IMR-90 (cell line): ENCODE data around the gene COL13A1. TPM values are rescaled to one million over a fixed set of nuclear protein-coding genes. Genes with fewer than 3 reads are reported as not detected.

Experiments used
- ATAC-seq: fragments of 200-7000 bp; cut with Tn5 transposase; 2 replicates; pipeline ENCODE4 v1.9.1; 2020; ENCODE audit warnings: low read depth, mild to moderate bottlenecking, moderate library complexity
- BruUV-seq: library from RNA; stranded (reverse); fragments of 400-500 nt; replicated peaks from 2 replicates; lab custom pipeline; 2021; lab: Mats Ljungman, UMichigan
- CTCF ChIA-PET: fragments of 300-600 bp; formaldehyde crosslinking; extraction: SDS; loops from one replicate; lab custom pipeline; 2021; ENCODE audit warnings: antibody characterized with exemption; lab: Yijun Ruan, JAX
- POLR2A ChIA-PET: fragments of 300-600 bp; sonication (Branson Sonifier 250); formaldehyde crosslinking; loops from one replicate; lab custom pipeline; 2022; ENCODE audit warnings: antibody characterized with exemption; ENCODE audit not compliant: unreplicated experiment; lab: Charles Lee
- DNase-seq: peaks from one replicate; pipeline ENCODE4 v3.0.0; 2013
- H2AFZ ChIP-seq: replicated peaks from 2 replicates; pipeline ENCODE3; 2013; ENCODE audit warnings: low read length, mild to moderate bottlenecking; ENCODE audit not compliant: poor library complexity
- H2AK5ac ChIP-seq: 2 replicates; pipeline ENCODE4 v1.6.1; 2013; ENCODE audit warnings: low read depth, low read length, inconsistent platforms
- H2AK9ac ChIP-seq: replicated peaks from 2 replicates; pipeline ENCODE3; 2013; ENCODE audit warnings: mild to moderate bottlenecking, low read depth, low read length, moderate library complexity; ENCODE audit not compliant: poor library complexity
- H2BK120ac ChIP-seq: 2 replicates; pipeline ENCODE4 v1.6.1; 2013; ENCODE audit warnings: low read depth, low read length, inconsistent platforms
- H2BK15ac ChIP-seq: 3 replicates; pipeline ENCODE4 v1.6.1; 2013; ENCODE audit warnings: low read depth, low read length, inconsistent platforms
- H2BK20ac ChIP-seq: 2 replicates; pipeline ENCODE4 v1.6.1; 2013; ENCODE audit warnings: low read depth, mild to moderate bottlenecking, inconsistent platforms, low read length, moderate library complexity
- H2BK5ac ChIP-seq: 2 replicates; pipeline ENCODE4 v1.6.1; 2013; ENCODE audit warnings: mild to moderate bottlenecking, low read depth, low read length, inconsistent platforms; ENCODE audit not compliant: poor library complexity, severe bottlenecking
- H3K14ac ChIP-seq: replicated peaks from 2 replicates; pipeline ENCODE4 v1.6.1; 2013; ENCODE audit warnings: low read depth, low read length, inconsistent platforms
- H3K18ac ChIP-seq: 2 replicates; pipeline ENCODE4 v1.6.1; 2013; ENCODE audit warnings: low read depth, low read length, control low read depth
- H3K23ac ChIP-seq: 2 replicates; pipeline ENCODE4 v1.6.1; 2013; ENCODE audit warnings: low read depth, low read length, inconsistent platforms
- H3K27ac ChIP-seq: 2 replicates; pipeline ENCODE4 v1.5.1; 2013; ENCODE audit warnings: mild to moderate bottlenecking, control low read depth, low read length; ENCODE audit not compliant: insufficient read depth
- H3K27me3 ChIP-seq: 2 replicates; pipeline ENCODE4 v1.6.1; 2013; ENCODE audit warnings: low read length; ENCODE audit not compliant: control insufficient read depth, insufficient read depth
- H3K36me3 ChIP-seq: 2 replicates; pipeline ENCODE4 v1.6.1; 2013; ENCODE audit warnings: low read length, mixed read lengths; ENCODE audit not compliant: control insufficient read depth, insufficient read depth
- H3K4ac ChIP-seq: 2 replicates; pipeline ENCODE4 v1.6.1; 2013; ENCODE audit warnings: low read depth, low read length, inconsistent platforms
- H3K4me1 ChIP-seq: 2 replicates; pipeline ENCODE4 v1.6.1; 2013; ENCODE audit warnings: low read length, mixed read lengths; ENCODE audit not compliant: control insufficient read depth, insufficient read depth
- H3K4me2 ChIP-seq: 2 replicates; pipeline ENCODE4 v1.6.1; 2013; ENCODE audit warnings: low read depth, mild to moderate bottlenecking, control low read depth, low read length, moderate library complexity
- H3K4me3 ChIP-seq: 2 replicates; pipeline ENCODE4 v1.5.1; 2013; ENCODE audit warnings: low read depth, mild to moderate bottlenecking, control low read depth, low read length, moderate library complexity; ENCODE audit not compliant: insufficient read depth
- H3K56ac ChIP-seq: 2 replicates; pipeline ENCODE4 v1.6.1; 2013; ENCODE audit warnings: low read length, inconsistent platforms; ENCODE audit not compliant: insufficient read depth; ENCODE audit errors: extremely low read depth
- H3K79me1 ChIP-seq, 2 experiments: 2 replicates each; pipeline ENCODE4 v1.6.1; 2013; ENCODE audit warnings: low read length in 2 of 2, inconsistent platforms in 1 of 2, low read depth in 1 of 2
- H3K9ac ChIP-seq: 2 replicates; pipeline ENCODE4 v1.6.1; 2013; ENCODE audit warnings: low read depth, low read length, control low read depth
- H3K9me1 ChIP-seq: 2 replicates; pipeline ENCODE4 v1.6.1; 2013; ENCODE audit warnings: low read length, inconsistent platforms; ENCODE audit not compliant: insufficient read depth
- H3K9me3 ChIP-seq: 2 replicates; pipeline ENCODE4 v1.6.1; 2013; ENCODE audit warnings: low read length; ENCODE audit not compliant: control insufficient read depth, insufficient read depth
- H4K20me1 ChIP-seq: 2 replicates; pipeline ENCODE4 v1.6.1; 2013; ENCODE audit warnings: low read length, inconsistent platforms; ENCODE audit not compliant: insufficient read depth
- H4K5ac ChIP-seq: 2 replicates; pipeline ENCODE4 v1.6.1; 2013; ENCODE audit warnings: mild to moderate bottlenecking, low read depth, low read length, control low read depth
- H4K8ac ChIP-seq, 2 experiments: 2 replicates each; pipeline ENCODE4 v1.6.1; 2013; ENCODE audit warnings: low read depth in 2 of 2, low read length in 2 of 2, control low read depth in 1 of 2, inconsistent platforms in 1 of 2
- H4K91ac ChIP-seq: 2 replicates; pipeline ENCODE4 v1.6.1; 2013; ENCODE audit warnings: low read depth, low read length, inconsistent platforms; ENCODE audit not compliant: insufficient read depth
- BHLHE40 ChIP-seq: fragments of 150-350 bp; IDR thresholded peaks from 2 replicates; pipeline ENCODE4 v1.6.1; 2016; ENCODE audit warnings: mild to moderate bottlenecking, low read depth, low read length
- CEBPB ChIP-seq: IDR thresholded peaks from 2 replicates; pipeline ENCODE4 v1.6.1; 2012; ENCODE audit warnings: low read depth, low read length, improper control_type of control experiment
- MAFK ChIP-seq: IDR thresholded peaks from 2 replicates; pipeline ENCODE4 v1.6.1; 2012; ENCODE audit warnings: low read depth, low read length, improper control_type of control experiment
- POLR2A ChIP-seq: IDR thresholded peaks from 2 replicates; pipeline ENCODE4 v1.6.1; 2012; ENCODE audit warnings: mild to moderate bottlenecking, low read depth, low read length
- RAD21 ChIP-seq: IDR thresholded peaks from 2 replicates; pipeline ENCODE4 v1.6.1; 2012; ENCODE audit warnings: low read length, improper control_type of control experiment
- RCOR1 ChIP-seq: IDR thresholded peaks from 2 replicates; pipeline ENCODE4 v1.6.1; 2012; ENCODE audit warnings: mild to moderate bottlenecking, low read length, improper control_type of control experiment; ENCODE audit not compliant: insufficient replicate concordance
- RFX5 ChIP-seq: IDR thresholded peaks from 2 replicates; pipeline ENCODE4 v1.8.0; 2012; ENCODE audit warnings: low read depth, mild to moderate bottlenecking, low read length, moderate library complexity
- SMC3 ChIP-seq: fragments of 150-350 bp; IDR thresholded peaks from 2 replicates; pipeline ENCODE4 v1.6.1; 2016; ENCODE audit warnings: low read depth, mild to moderate bottlenecking, antibody characterized with exemption, low read length, moderate library complexity
- WGBS, 2 experiments: methylation state at CpG; one replicate each; pipeline versions ENCODE4 v1.1.5 to v1.1.7; 2013; ENCODE audit warnings: missing lambda C conversion rate in 2 of 2; ENCODE audit not compliant: insufficient read length in 1 of 2; ENCODE audit errors: extremely low coverage in 2 of 2; 5-methylcytosine and 5-hydroxymethylcytosine counted together
- dilution Hi-C: fragments of 300-500 bp; cut with HindIII; formaldehyde crosslinking; loops from one replicate; pipeline ENCODE4 v1.14.3; 2018; ENCODE audit warnings: low sequenced_read_pairs; ENCODE audit not compliant: unreplicated experiment
- in situ Hi-C: fragments of 300-500 bp; cut with MboI; formaldehyde crosslinking; loops from 3 replicates; pipeline ENCODE4 v1.14.3; 2019; ENCODE audit warnings: low sequenced_read_pairs, inconsistent platforms, mixed read lengths
- intact Hi-C: fragments of 100-400 bp; cut with micrococcal nuclease; formaldehyde crosslinking; loops from 2 replicates; pipeline ENCODE4 v1.10.0; 2022
- polyA plus RNA-seq, 3 experiments: library from polyadenylated mRNA; depleted of rRNA; stranded (reverse); fragments of >200 nt; gene quantifications; 2 replicates each; pipeline ENCODE4 v1.2.3, GENCODE V29; 2012; ENCODE audit warnings: low replicate concordance in 1 of 3
- total RNA-seq: library from RNA; depleted of rRNA; stranded (reverse); fragments of >200 nt; gene quantifications from 2 replicates; pipeline ENCODE4 v1.2.3, GENCODE V29; 2012
- TF ChIP-seq, protein P1 (sequence below): fragments of 150-350 bp; IDR thresholded peaks from 2 replicates; pipeline ENCODE4 v1.6.1; 2017; ENCODE audit warnings: mild to moderate bottlenecking, antibody characterized with exemption, low read length, low read depth

The COL13A1 gene
- total and polyA plus RNA-seq, 2 of the 4 experiments (the other 2 are of a cell fraction) = 12.2 to 31.3 TPM

DNA sequence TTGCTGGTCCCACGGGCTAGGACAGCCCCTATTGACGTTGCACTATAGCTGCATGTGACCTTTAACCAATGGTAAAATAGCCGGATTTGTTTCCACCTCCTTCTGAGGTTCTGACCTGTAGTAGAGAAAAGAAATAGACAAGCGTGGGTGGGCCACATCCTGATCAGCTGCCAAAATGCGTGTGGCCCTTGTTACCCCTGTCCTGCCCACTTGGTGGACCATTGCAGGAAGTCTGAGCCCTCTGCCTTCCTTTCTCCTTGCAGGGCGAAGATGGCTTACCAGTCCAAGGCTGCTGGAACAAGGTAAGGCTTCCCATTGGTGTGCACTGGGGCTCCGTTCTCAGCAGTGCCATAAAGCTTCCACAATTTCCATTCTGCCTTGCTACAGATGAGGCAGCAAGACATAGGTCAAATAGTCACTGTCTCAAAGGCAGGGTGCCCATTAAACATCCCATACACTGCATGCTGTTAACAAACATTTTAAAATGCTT, 155.1 kb downstream of the COL13A1 start:
- Histone ChIP-seq H2BK120ac (no peak overlapping the region), H3K18ac (no peak overlapping the region), H3K9me1 (peaks cover 5% of the 10 kb centered on the region; the same call in 1 of the 2 replicates), H3K4me2 (no peak overlapping the region), H3K9me3 (no peaks in the 10 kb centered on the region), H3K27me3 (no peaks in the 10 kb centered on the region), H3K9ac (no peak overlapping the region), H3K79me1 (no peaks in the 10 kb centered on the region), H3K27ac (no peak overlapping the region), H3K4me3 (no peak overlapping the region), H3K4me1 (peaks cover 4% of the 10 kb centered on the region; the same call in 1 of the 2 replicates), H3K56ac (no peak overlapping the region), H4K20me1 (no peaks in the 10 kb centered on the region), H3K4ac (no peak overlapping the region), H2BK20ac (no peak overlapping the region), H4K5ac (no peak overlapping the region), H3K23ac (no peak overlapping the region), H4K8ac (no peak overlapping the region), H3K14ac (no peak overlapping the region), H2AK5ac (no peak overlapping the region), H2BK5ac (no peak overlapping the region), H2AFZ (no peak overlapping the region), H3K36me3 (0 out of 2 replicates have a peak, but pooled peaks cover 2% of the 10 kb centered on the region), H4K91ac (no peak overlapping the region), H2AK9ac (no peak overlapping the region), H2BK15ac (no peak overlapping the region)
- no TSS peak for BruUV-seq
- CTCF ChIA-PET = no interaction called here
- dilution Hi-C loops (no loop called here), intact Hi-C loops (no loop called here), in situ Hi-C loops (no loop called here)
- POLR2A ChIA-PET = no interaction called here
- no peak for TF ChIP-seq POLR2A
- no peak for TF ChIP-seq MAFK
- no peak for TF ChIP-seq CEBPB
- no peak for TF ChIP-seq BHLHE40
- no peak for TF ChIP-seq RAD21
- TF ChIP-seq SMC3 = no peak
- no peak for TF ChIP-seq RFX5
- TF ChIP-seq, protein P1, sequence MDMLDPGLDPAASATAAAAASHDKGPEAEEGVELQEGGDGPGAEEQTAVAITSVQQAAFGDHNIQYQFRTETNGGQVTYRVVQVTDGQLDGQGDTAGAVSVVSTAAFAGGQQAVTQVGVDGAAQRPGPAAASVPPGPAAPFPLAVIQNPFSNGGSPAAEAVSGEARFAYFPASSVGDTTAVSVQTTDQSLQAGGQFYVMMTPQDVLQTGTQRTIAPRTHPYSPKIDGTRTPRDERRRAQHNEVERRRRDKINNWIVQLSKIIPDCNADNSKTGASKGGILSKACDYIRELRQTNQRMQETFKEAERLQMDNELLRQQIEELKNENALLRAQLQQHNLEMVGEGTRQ = no peak
- TF ChIP-seq RCOR1 = no peak
- ATAC-seq (no peak), DNase-seq (no peak)
- 100% methylated on average over 1 of the region's 7 CpGs; no CpG with 5 or more reads in 1 of the 2 experiments for WGBS, 2 experiments
